Omental fat pad (tissue), 4 donors: Measurements from ENCODE around the gene MTOR. TPM values are rescaled to one million over a fixed set of nuclear protein-coding genes. Genes with fewer than 3 reads are reported as not detected.
"Not testable (repeated sequence)": the region's sequence is repeated elsewhere in the genome, so short reads cannot be mapped to it uniquely, and the experiment has no call there.

ENCODE experiments used
- ATAC-seq: fragments of 150-250 bp; one replicate; pipeline ENCODE4 v1.9.1; 2016; ENCODE audit warnings: mild to moderate bottlenecking, moderate library complexity; ENCODE audit not compliant: low FRiP score
- DNase-seq: peaks from one replicate; pipeline ENCODE4 v3.0.0-alpha.2; 2019; ENCODE audit warnings: low spot score
- CTCF ChIP-seq, 3 donors: fragments of 450-650 bp; IDR thresholded peaks; one replicate each; pipeline ENCODE4 v1.5.1; 2016 to 2017; ENCODE audit warnings: antibody characterized with exemption in 3 of 3, mild to moderate bottlenecking in 3 of 3, moderate library complexity in 2 of 3
- total RNA-seq, 4 donors: library from RNA; depleted of rRNA; stranded (reverse); fragments of >200 nt; gene quantifications; one replicate each; pipeline ENCODE4 v1.1.0, GENCODE V29; 2016

The MTOR gene
- 10 to 100 TPM; 38.0 to 48.2 (median 43.6) TPM for total RNA-seq

GRCh38 chr1:11262171-11263049 is at the start of gene MTOR:
TSS of gene MTOR (minus strand) at chr1:11262551. CDS start at chr1:11259409, 3,142 bp downstream.
- peak; percentile 100 for ATAC-seq

GRCh38 chr1:11309385-11309784 is 47.0 kb upstream of the MTOR start:
- ATAC-seq, result no peak
- no peak for DNase-seq
- no peak for TF ChIP-seq CTCF (IDR thresholded peaks at IDR 0.05)

More at GRCh38 chr1:11262171-11263049, at the start of gene MTOR:
- peak; percentile 93 for DNase-seq
- TF ChIP-seq CTCF (IDR thresholded peaks at IDR 0.05), result no peak

- ATAC-seq, result no peak
- no peak for TF ChIP-seq CTCF (IDR thresholded peaks at IDR 0.05)
These were observed 46.4 kb upstream of the MTOR start for GRCh38 chr1:11308699-11309224.

GRCh38 chr1:11307852-11308251 is 45.5 kb upstream of the MTOR start:
- no peak for ATAC-seq
- no peak for DNase-seq
- no peak for TF ChIP-seq CTCF (IDR thresholded peaks at IDR 0.05)

More at GRCh38 chr1:11308699-11309224, 46.4 kb upstream of the MTOR start:
- no peak for DNase-seq

GRCh38 chr1:11305516-11305915 is 43.2 kb upstream of the MTOR start:
- DNase-seq, result not testable (repeated sequence)

GRCh38 chr1:11302366-11302765 is 40.0 kb upstream of the MTOR start:
- ATAC-seq (no peak), DNase-seq (no peak)
- TF ChIP-seq CTCF (IDR thresholded peaks at IDR 0.05), result no peak

More at GRCh38 chr1:11305516-11305915, 43.2 kb upstream of the MTOR start:
- ATAC-seq, result not testable (repeated sequence)

- ATAC-seq (no peak), DNase-seq (no peak)
- no peak for TF ChIP-seq CTCF (IDR thresholded peaks at IDR 0.05)
These were observed 39.2 kb upstream of the MTOR start for GRCh38 chr1:11301601-11302000.
